ENCODE data around the gene DIDO1.

Gene DIDO1

DNA sequence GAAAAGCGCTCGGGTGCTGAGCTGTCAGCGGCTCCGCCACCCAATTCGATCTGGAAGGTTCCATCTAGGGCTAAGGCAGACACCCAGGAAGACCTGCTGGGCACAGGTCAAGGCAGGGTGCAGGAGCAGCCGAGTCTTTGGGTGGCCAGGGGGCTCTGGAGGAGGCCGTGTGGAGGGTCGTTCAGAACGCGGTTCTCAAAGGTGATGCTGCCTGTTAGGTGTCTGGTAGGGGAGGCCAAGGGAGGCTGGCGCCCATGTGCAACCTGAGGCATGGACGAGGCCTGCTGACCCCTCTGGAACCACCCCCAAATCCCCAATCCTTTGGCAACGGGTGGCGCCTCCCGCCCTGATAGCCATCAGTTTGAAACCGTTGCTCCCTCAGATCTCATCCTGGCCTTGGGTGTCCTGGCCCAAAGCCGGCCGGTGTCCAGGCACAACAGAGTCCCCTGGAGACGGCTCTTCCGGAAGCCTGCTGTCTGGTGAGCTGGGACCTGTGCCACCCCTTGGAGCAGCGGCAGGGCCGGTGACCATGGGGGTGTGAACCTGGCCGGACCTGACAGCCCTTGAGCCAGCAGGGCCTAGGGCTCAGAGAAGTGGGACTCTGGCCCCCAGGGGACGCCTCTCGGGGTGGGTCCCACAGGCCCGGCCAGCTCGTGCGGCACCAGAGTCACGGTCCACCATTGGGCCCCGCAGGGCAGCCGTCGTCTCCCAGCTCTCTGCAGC is 36.7 kb upstream of the DIDO1 start:
- Histone ChIP-seq H3K36me3 (replicated peaks; ENCODE audit: insufficient read depth, low read length) (no peaks in the 10 kb centered on the region), H3K79me2 (ENCODE audit: low read length) (no peaks in the 10 kb centered on the region), H3K4me1 (ENCODE audit: low read length) (no peaks in the 10 kb centered on the region), H3K9me2 (replicated peaks; ENCODE audit: insufficient read depth, low read length) (no peaks in the 10 kb centered on the region), H3K27ac (ENCODE audit: low read length) (no peak overlapping the region), H3K4me3 (ENCODE audit: low read length) (no peak overlapping the region), H3K27me3 (replicated peaks; ENCODE audit: insufficient read depth, low read length) (peaks cover 64% of the 10 kb centered on the region), H2AFZ (ENCODE audit: low read length) (no peak overlapping the region), H4K20me1 (ENCODE audit: insufficient read depth, low read length) (no peaks in the 10 kb centered on the region), H3K4me2 (ENCODE audit: low read depth, low read length) (no peak overlapping the region), H3F3A (ENCODE audit: insufficient read depth, low read length) (no peaks in the 10 kb centered on the region), H3K9me3 (replicated peaks; ENCODE audit: insufficient read depth, low read length) (no peaks in the 10 kb centered on the region), H3K9ac (ENCODE audit: low read length) (no peak overlapping the region)
- TF ChIP-seq EZH2phosphoT487 (IDR thresholded peaks at IDR 0.05; ENCODE audit: low read length) (no peak), CTCF (IDR thresholded peaks at IDR 0.05; ENCODE audit: low read length) (no peak), EZH2 (optimal IDR thresholded peaks at IDR 0.05; ENCODE audit: low read depth, low read length) (no peak)
- no peak for DNase-seq

DNA sequence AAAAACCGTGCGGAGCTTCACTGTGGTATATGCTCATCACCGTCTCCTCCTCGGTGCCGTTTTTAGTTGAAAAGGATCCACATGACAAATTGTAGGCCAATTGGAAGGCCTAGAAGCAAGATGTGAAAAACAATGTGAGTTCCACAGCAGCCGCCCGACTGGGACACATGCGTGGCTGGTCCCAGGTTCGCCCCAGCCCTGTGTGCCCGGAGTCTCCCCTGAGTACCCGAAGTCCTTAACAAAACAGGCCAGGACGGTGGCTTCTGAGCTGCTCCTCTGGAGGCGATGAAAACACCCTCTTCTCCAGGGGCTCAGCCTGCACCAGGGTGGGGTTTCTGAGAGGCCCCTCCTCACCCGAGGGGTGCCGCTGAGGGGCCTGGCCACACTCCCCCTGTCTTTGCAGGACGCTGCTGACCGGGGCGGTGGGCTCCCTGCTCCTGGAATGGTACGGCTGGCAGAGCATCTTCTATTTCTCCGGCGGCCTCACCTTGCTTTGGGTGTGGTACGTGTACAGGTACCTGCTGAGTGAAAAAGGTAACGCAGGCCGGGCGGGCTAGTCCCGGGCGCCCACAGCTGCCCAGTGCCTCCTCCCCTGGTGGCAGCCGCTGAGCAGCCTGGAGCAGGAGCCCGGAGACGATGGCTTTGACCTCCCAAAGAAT is 36.0 kb upstream of the DIDO1 start:
- H4K20me1 ChIP-seq (ENCODE audit: insufficient read depth, low read length), result no peaks in the 10 kb centered on the region
- peaks cover 62% of the 10 kb centered on the region for H3K27me3 ChIP-seq (replicated peaks; ENCODE audit: insufficient read depth, low read length)
- no peak for TF ChIP-seq EZH2 (optimal IDR thresholded peaks at IDR 0.05; ENCODE audit: low read depth, low read length)
- TF ChIP-seq EZH2phosphoT487 (IDR thresholded peaks at IDR 0.05; ENCODE audit: low read length), result no peak
- TF ChIP-seq CTCF (IDR thresholded peaks at IDR 0.05; ENCODE audit: low read length), result no peak
- no peak overlapping the region for H3K9ac ChIP-seq (ENCODE audit: low read length)
- H3K4me2 ChIP-seq (ENCODE audit: low read depth, low read length), result no peak overlapping the region
- no peaks in the 10 kb centered on the region for H3K9me3 ChIP-seq (replicated peaks; ENCODE audit: insufficient read depth, low read length)
- H3K27ac ChIP-seq (ENCODE audit: low read length), result no peak overlapping the region
- H3K4me1 ChIP-seq (ENCODE audit: low read length), result no peaks in the 10 kb centered on the region
- H3K4me3 ChIP-seq (ENCODE audit: low read length), result no peak overlapping the region
- no peak overlapping the region for H2AFZ ChIP-seq (ENCODE audit: low read length)
- no peak for DNase-seq
- no peaks in the 10 kb centered on the region for H3K36me3 ChIP-seq (replicated peaks; ENCODE audit: insufficient read depth, low read length)
- H3K79me2 ChIP-seq (ENCODE audit: low read length), result no peaks in the 10 kb centered on the region
- H3F3A ChIP-seq (ENCODE audit: insufficient read depth, low read length), result no peaks in the 10 kb centered on the region
- H3K9me2 ChIP-seq (replicated peaks; ENCODE audit: insufficient read depth, low read length), result no peaks in the 10 kb centered on the region

GRCh38 chr20:62961799-62962198 is 35.5 kb upstream of the DIDO1 start:
- H3K36me3 ChIP-seq (replicated peaks; ENCODE audit: insufficient read depth, low read length), result no peaks in the 10 kb centered on the region
- H3K79me2 ChIP-seq (ENCODE audit: low read length), result no peaks in the 10 kb centered on the region
- no peak overlapping the region for H2AFZ ChIP-seq (ENCODE audit: low read length)
- H3K27me3 ChIP-seq (replicated peaks; ENCODE audit: insufficient read depth, low read length), result peaks cover 58% of the 10 kb centered on the region
- no peaks in the 10 kb centered on the region for H3K9me3 ChIP-seq (replicated peaks; ENCODE audit: insufficient read depth, low read length)
- H3K27ac ChIP-seq (ENCODE audit: low read length), result no peak overlapping the region
- H3K9ac ChIP-seq (ENCODE audit: low read length), result no peak overlapping the region
- no peaks in the 10 kb centered on the region for H3K9me2 ChIP-seq (replicated peaks; ENCODE audit: insufficient read depth, low read length)
- DNase-seq, result no peak
- TF ChIP-seq EZH2phosphoT487 (IDR thresholded peaks at IDR 0.05; ENCODE audit: low read length) (no peak), EZH2 (optimal IDR thresholded peaks at IDR 0.05; ENCODE audit: low read depth, low read length) (no peak), CTCF (IDR thresholded peaks at IDR 0.05; ENCODE audit: low read length) (no peak)
- H3K4me1 ChIP-seq (ENCODE audit: low read length), result no peaks in the 10 kb centered on the region
- H4K20me1 ChIP-seq (ENCODE audit: insufficient read depth, low read length), result no peaks in the 10 kb centered on the region
- H3K4me3 ChIP-seq (ENCODE audit: low read length), result no peak overlapping the region
- H3F3A ChIP-seq (ENCODE audit: insufficient read depth, low read length), result no peaks in the 10 kb centered on the region
- no peak overlapping the region for H3K4me2 ChIP-seq (ENCODE audit: low read depth, low read length)
